HEK293T (cell line): ENCODE data around the gene PSAT1.

ENCODE experiments used
- CTCF ChIA-PET: fragments of 350-600 bp; formaldehyde crosslinking; extraction: SDS; loops from one replicate; lab custom pipeline; 2021; ENCODE audit warnings: antibody characterized with exemption, inconsistent platforms; lab: Yijun Ruan, JAX
- POLR2A ChIA-PET: fragments of 350-600 bp; formaldehyde crosslinking; extraction: SDS; loops from one replicate; lab custom pipeline; 2020; ENCODE audit warnings: antibody characterized with exemption, inconsistent platforms; lab: Yijun Ruan, JAX
- DNase-seq: peaks from one replicate; pipeline ENCODE4 v3.0.0; 2012; ENCODE audit warnings: mixed read lengths; ENCODE audit errors: extremely low spot score
- ARNT ChIP-seq: fragments of 450-650 bp; IDR thresholded peaks from 2 replicates; pipeline ENCODE4 v1.6.1; 2017; ENCODE audit warnings: mild to moderate bottlenecking
- BHLHE40 ChIP-seq: fragments of 450-650 bp; IDR thresholded peaks from 2 replicates; pipeline ENCODE4 v1.6.1; 2016; ENCODE audit warnings: mild to moderate bottlenecking, moderate library complexity, borderline replicate concordance
- CTBP1 ChIP-seq: fragments of 450-650 bp; IDR thresholded peaks from 2 replicates; pipeline ENCODE4 v1.6.1; 2016; ENCODE audit warnings: borderline replicate concordance
- ELF4 ChIP-seq: fragments of 450-650 bp; IDR thresholded peaks from 2 replicates; pipeline ENCODE4 v1.6.1; 2017; ENCODE audit warnings: antibody characterized with exemption
- FOXA1 ChIP-seq: fragments of 450-650 bp; IDR thresholded peaks from 2 replicates; pipeline ENCODE4 v1.6.1; 2016; ENCODE audit warnings: mild to moderate bottlenecking
- FOXK2 ChIP-seq: fragments of 450-650 bp; IDR thresholded peaks from 2 replicates; pipeline ENCODE4 v1.6.1; 2016; ENCODE audit warnings: mild to moderate bottlenecking
- FOXM1 ChIP-seq: fragments of 450-650 bp; IDR thresholded peaks from 2 replicates; pipeline ENCODE4 v1.6.1; 2017; ENCODE audit warnings: mild to moderate bottlenecking, borderline replicate concordance
- HDGF ChIP-seq: fragments of 450-650 bp; IDR thresholded peaks from 2 replicates; pipeline ENCODE4 v1.6.1; 2017; ENCODE audit warnings: antibody characterized with exemption, borderline replicate concordance
- L3MBTL2 ChIP-seq: fragments of 450-650 bp; conservative IDR thresholded peaks from 2 replicates; pipeline ENCODE4 v1.6.1; 2016; ENCODE audit warnings: mild to moderate bottlenecking
- LEF1 ChIP-seq: fragments of 450-650 bp; IDR thresholded peaks from 2 replicates; pipeline ENCODE4 v1.6.1; 2017; ENCODE audit warnings: mild to moderate bottlenecking, borderline replicate concordance
- NFRKB ChIP-seq: fragments of 450-650 bp; IDR thresholded peaks from 2 replicates; pipeline ENCODE4 v1.6.1; 2016; ENCODE audit warnings: mild to moderate bottlenecking, moderate library complexity
- SP1 ChIP-seq: fragments of 450-650 bp; IDR thresholded peaks from 2 replicates; pipeline ENCODE4 v1.6.1; 2017
- SUZ12 ChIP-seq: fragments of 450-650 bp; IDR thresholded peaks from 2 replicates; pipeline ENCODE4 v1.6.1; 2016; ENCODE audit warnings: mild to moderate bottlenecking
- TARDBP ChIP-seq: fragments of 450-650 bp; IDR thresholded peaks from 2 replicates; pipeline ENCODE4 v1.6.1; 2016
- ZNF384 ChIP-seq: fragments of 450-650 bp; IDR thresholded peaks from 2 replicates; pipeline ENCODE4 v1.6.1; 2016
- TF ChIP-seq, protein P1 (sequence below): fragments of 450-650 bp; IDR thresholded peaks from 2 replicates; pipeline ENCODE4 v1.6.1; 2016

PSAT1 gene

DNA sequence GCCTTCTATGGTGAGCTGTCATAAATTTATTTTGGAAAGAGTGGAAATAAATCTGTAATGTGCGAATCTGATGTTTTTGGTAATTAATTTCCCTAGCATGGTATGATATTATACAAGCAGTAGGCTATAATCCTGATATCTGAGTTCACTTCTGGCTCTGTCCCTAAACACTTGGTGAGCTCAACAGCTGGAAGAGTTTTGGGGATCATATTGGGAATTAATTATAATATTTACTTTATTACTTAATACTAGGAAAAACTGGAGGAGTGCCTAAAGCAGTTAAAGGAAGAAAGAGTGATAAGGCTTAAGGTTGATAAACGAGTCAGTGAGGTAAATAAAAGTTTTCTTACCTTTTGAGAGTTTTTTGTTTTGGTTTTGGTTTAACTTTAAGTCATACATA is 34.3 kb upstream of the PSAT1 start:
- DNase-seq: no peak
- ChIA-PET POLR2A (no interaction called here), CTCF (no interaction called here)
- TF ChIP-seq BHLHE40: no peak
- no peak for TF ChIP-seq SP1
- no peak for TF ChIP-seq CTBP1
- TF ChIP-seq FOXA1: no peak
- TF ChIP-seq HDGF: no peak
- TF ChIP-seq TARDBP: no peak
- TF ChIP-seq ARNT: no peak
- TF ChIP-seq ZNF384: no peak
- TF ChIP-seq NFRKB: no peak
- TF ChIP-seq L3MBTL2: no peak
- TF ChIP-seq FOXK2: no peak
- TF ChIP-seq SUZ12: no peak
- TF ChIP-seq, protein P1, sequence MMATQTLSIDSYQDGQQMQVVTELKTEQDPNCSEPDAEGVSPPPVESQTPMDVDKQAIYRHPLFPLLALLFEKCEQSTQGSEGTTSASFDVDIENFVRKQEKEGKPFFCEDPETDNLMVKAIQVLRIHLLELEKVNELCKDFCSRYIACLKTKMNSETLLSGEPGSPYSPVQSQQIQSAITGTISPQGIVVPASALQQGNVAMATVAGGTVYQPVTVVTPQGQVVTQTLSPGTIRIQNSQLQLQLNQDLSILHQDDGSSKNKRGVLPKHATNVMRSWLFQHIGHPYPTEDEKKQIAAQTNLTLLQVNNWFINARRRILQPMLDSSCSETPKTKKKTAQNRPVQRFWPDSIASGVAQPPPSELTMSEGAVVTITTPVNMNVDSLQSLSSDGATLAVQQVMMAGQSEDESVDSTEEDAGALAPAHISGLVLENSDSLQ: no peak
- TF ChIP-seq LEF1: no peak
- TF ChIP-seq FOXM1: no peak
- no peak for TF ChIP-seq ELF4

DNA sequence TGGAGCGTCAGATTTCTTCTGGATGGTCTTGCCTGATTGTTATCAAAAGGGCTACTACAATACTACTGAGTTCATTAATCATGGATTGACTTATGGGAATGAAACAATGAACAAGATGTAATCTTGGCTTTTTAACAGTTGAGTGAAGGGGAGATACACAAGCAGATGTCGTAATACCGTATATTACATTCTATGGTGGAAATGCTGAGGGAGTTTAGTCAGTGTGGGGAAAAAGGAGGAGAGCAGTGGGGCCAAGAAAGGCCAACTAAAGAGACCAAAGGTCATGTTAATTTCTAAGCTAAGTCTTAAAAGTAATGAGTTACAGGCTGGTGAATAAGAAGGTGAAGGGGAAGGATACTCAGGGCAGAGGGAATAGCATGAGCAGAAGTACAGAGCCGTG is 29.0 kb upstream of the PSAT1 start:
- DNase-seq: no peak
- POLR2A ChIA-PET: no interaction called here
- CTCF ChIA-PET: no interaction called here
- TF ChIP-seq NFRKB: no peak
- TF ChIP-seq HDGF: no peak
- no peak for TF ChIP-seq L3MBTL2
- no peak for TF ChIP-seq CTBP1
- no peak for TF ChIP-seq FOXM1
- TF ChIP-seq LEF1: no peak
- no peak for TF ChIP-seq ZNF384
- no peak for TF ChIP-seq FOXK2
- TF ChIP-seq SUZ12: no peak
- no peak for TF ChIP-seq TARDBP
- TF ChIP-seq ELF4: no peak
- TF ChIP-seq, protein P1: no peak
- no peak for TF ChIP-seq SP1
- TF ChIP-seq FOXA1: no peak
- no peak for TF ChIP-seq ARNT
- TF ChIP-seq BHLHE40: no peak

DNA sequence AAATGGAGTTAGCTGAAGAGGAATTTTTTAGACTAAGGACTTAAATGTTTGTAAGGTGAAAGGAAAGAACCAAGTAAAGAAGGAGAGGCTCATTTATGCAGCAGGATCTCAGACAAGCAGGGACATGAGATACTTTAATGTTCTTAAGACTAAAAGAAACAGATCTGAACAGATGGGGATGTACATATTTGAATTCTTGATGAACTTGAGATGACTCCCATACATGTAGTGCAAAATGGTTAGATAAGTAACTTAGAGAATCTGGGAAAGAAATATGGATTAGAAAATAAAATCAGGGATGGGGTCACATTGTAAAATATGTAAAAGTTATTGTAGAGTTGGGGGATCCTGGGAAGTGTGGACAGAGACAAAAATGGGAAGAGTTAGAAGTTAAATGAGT is 27.1 kb upstream of the PSAT1 start:
- no peak for DNase-seq
- ChIA-PET POLR2A (no interaction called here), CTCF (no interaction called here)
- no peak for TF ChIP-seq ELF4
- TF ChIP-seq BHLHE40: no peak

DNA sequence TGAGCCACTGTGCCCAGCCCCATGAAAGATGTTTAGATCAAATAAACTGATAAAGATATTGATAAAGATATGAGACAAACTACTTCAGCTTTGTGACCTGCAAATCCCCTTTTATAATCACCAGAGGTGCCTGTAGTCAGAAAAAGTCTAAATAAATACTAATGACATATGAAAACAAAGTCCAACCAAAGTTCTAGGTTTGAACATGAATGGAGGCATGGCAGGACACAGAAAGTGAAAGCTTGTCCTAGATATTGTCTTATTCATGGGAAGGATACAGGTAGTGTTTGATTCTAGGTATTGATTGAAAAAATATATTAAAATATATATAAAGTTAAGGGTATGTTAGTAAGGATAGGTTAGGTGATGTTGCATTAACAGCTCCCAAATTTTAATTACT is 24.6 kb upstream of the PSAT1 start:
- DNase-seq: no peak
- CTCF ChIA-PET: no interaction called here
- POLR2A ChIA-PET: interaction anchor here (2.5 kb wide), 1 partner anchor 25 kb away, joined by 7 read pairs; the partner anchor contains the start of gene PSAT1
- TF ChIP-seq ELF4 (no peak), ARNT (no peak), LEF1 (no peak), TARDBP (no peak), ZNF384 (no peak), HDGF (no peak), FOXM1 (no peak), SP1 (no peak), BHLHE40 (no peak), CTBP1 (no peak), FOXK2 (no peak)
- TF ChIP-seq, protein P1: no peak

DNA sequence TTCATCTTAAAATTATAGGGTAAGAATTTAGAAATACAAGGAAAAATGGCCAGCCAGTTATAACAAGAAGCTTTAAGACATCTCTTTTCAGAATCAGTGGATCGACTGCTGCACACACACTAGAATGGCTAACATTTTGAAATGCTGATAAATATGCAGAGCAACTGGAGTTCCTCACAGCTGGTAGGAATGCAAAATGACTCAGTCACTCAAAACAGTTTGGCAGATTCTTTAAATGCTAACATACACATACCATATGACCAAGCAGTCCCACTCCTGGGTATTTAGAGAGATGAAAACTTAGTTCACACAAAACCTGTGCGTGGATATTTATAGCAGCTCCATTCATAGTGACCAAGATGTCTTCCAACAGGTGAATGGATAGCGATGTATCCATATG is 23.2 kb upstream of the PSAT1 start:
- CTCF ChIA-PET: no interaction called here

More for the DNA sequence above, 23.2 kb upstream of the PSAT1 start:
- no peak for DNase-seq
- POLR2A ChIA-PET: interaction anchor here (2.5 kb wide), 1 partner anchor 23 kb away, joined by 7 read pairs; the partner anchor contains the start of gene PSAT1
- TF ChIP-seq, protein P1: no peak
- TF ChIP-seq ELF4 (no peak), ARNT (no peak), HDGF (no peak), FOXA1 (no peak), CTBP1 (no peak), TARDBP (no peak), NFRKB (no peak), SP1 (no peak), L3MBTL2 (no peak), LEF1 (no peak), BHLHE40 (no peak), ZNF384 (no peak), FOXK2 (no peak), FOXM1 (no peak), SUZ12 (no peak)
